Tibial nerve (tissue), 4 donors: ENCODE data around the gene MTMR10. TPM values are rescaled to one million over a fixed set of nuclear protein-coding genes. Genes with fewer than 3 reads are reported as not detected.

ENCODE experiments used
- DNase-seq, 2 donors: peaks; one replicate each; pipeline ENCODE4 v3.0.0-alpha.2; 2019; ENCODE audit warnings: low spot score in 2 of 2
- H3K27ac ChIP-seq, 4 donors: fragments of 200-600 bp; sonication (generic) in 3 of 4; one replicate each; pipeline ENCODE4 v1.5.1; 2017 to 2019; ENCODE audit warnings: mild to moderate bottlenecking in 1 of 4
- H3K27me3 ChIP-seq, 2 donors: fragments of 200-600 bp; sonication (generic) in 1 of 2; one replicate each; pipeline versions ENCODE4 v1.5.1 to v1.6.0; 2017 to 2019
- H3K36me3 ChIP-seq, 3 donors: fragments of 200-600 bp; sonication (generic); one replicate each; pipeline ENCODE4 v1.5.1; 2018 to 2019
- H3K4me1 ChIP-seq, 4 donors: fragments of 200-600 bp; sonication (generic) in 3 of 4; one replicate each; pipeline ENCODE4 v1.5.1; 2017 to 2019
- H3K4me3 ChIP-seq, 4 donors: fragments of 200-600 bp; sonication (generic) in 3 of 4; one replicate each; pipeline ENCODE4 v1.5.1; 2017 to 2019; ENCODE audit warnings: mild to moderate bottlenecking in 1 of 4, moderate library complexity in 1 of 4
- H3K9me3 ChIP-seq, 4 donors: fragments of 200-600 bp; sonication (generic) in 3 of 4; one replicate each; pipeline ENCODE4 v1.5.1; 2017 to 2019
- CTCF ChIP-seq, 5 experiments: fragments of 200-600 bp in 3 of 5; fragments of 450-650 bp in 2 of 5; sonication (generic) in 3 of 5; IDR thresholded peaks; one replicate each; pipeline ENCODE4 v1.5.1; 2016 to 2019; ENCODE audit warnings: antibody characterized with exemption in 5 of 5, mild to moderate bottlenecking in 3 of 5, moderate library complexity in 2 of 5
- EP300 ChIP-seq, 2 donors: sonication (generic); formaldehyde crosslinking; IDR thresholded peaks; one replicate each; pipeline ENCODE4 v1.6.1; 2017; ENCODE audit warnings: antibody characterized with exemption in 2 of 2, mild to moderate bottlenecking in 1 of 2
- POLR2A ChIP-seq, 2 donors: fragments of 450-650 bp; IDR thresholded peaks; one replicate each; pipeline ENCODE4 v1.6.1; 2017; ENCODE audit warnings: antibody characterized with exemption in 2 of 2, mild to moderate bottlenecking in 2 of 2, moderate library complexity in 2 of 2
- WGBS, 2 donors: methylation state at CpG; one replicate each; pipeline ENCODE4 v1.1.5; 2018; 5-methylcytosine and 5-hydroxymethylcytosine counted together
- total RNA-seq, 4 donors: library from RNA; depleted of rRNA; stranded (reverse); fragments of >200 nt; gene quantifications; one replicate each; pipeline ENCODE4 v1.1.0, GENCODE V29; 2016

Gene MTMR10
- total RNA-seq, 4 donors from 2014 or later = 44.4 to 58.6 (median 53.8) TPM

GRCh38 chr15:31036783-31037182 lies 45.4 kb upstream of the MTMR10 start:
- no peaks in the 10 kb centered on the region for H3K27me3 ChIP-seq
- peaks cover 0 to 4% (median 0%) of the 10 kb centered on the region in 4 donors for H3K4me1 ChIP-seq
- H3K9me3 ChIP-seq = no peaks in the 10 kb centered on the region
- no peak overlapping the region for H3K4me3 ChIP-seq
- TF ChIP-seq POLR2A (IDR thresholded peaks at IDR 0.05) = no peak
- no peak for DNase-seq
- WGBS, 2 donors = 84 to 98% methylated on average over 8 to 9 of the region's 9 CpGs
- no peak overlapping the region for H3K27ac ChIP-seq
- H3K36me3 ChIP-seq = no peaks in the 10 kb centered on the region

- WGBS, 2 donors = 87 to 89% methylated on average over 7 of the region's 7 CpGs
- no peak for TF ChIP-seq POLR2A (IDR thresholded peaks at IDR 0.05)
- no peak for TF ChIP-seq EP300 (IDR thresholded peaks at IDR 0.05)
- TF ChIP-seq CTCF (IDR thresholded peaks at IDR 0.05) = no peak
- Histone ChIP-seq H3K4me3 (no peak overlapping the region), H3K27ac (no peak overlapping the region), H3K27me3 (no peaks in the 10 kb centered on the region), H3K9me3 (no peaks in the 10 kb centered on the region), H3K4me1 (peaks cover 0 to 4% (median 0%) of the 10 kb centered on the region in 4 donors), H3K36me3 (no peaks in the 10 kb centered on the region)
- no peak for DNase-seq
Observed at GRCh38 chr15:31035610-31036009, 44.2 kb upstream of the MTMR10 start.

- 61 to 73% methylated on average over 4 of the region's 4 CpGs for WGBS, 2 donors
- Histone ChIP-seq H3K27me3 (no peaks in the 10 kb centered on the region), H3K36me3 (no peaks in the 10 kb centered on the region), H3K4me3 (no peak overlapping the region), H3K4me1 (peaks cover 0 to 4% (median 0%) of the 10 kb centered on the region in 4 donors), H3K9me3 (no peaks in the 10 kb centered on the region), H3K27ac (no peak overlapping the region)
- TF ChIP-seq EP300 (IDR thresholded peaks at IDR 0.05) = no peak
- no peak for TF ChIP-seq CTCF (IDR thresholded peaks at IDR 0.05)
- TF ChIP-seq POLR2A (IDR thresholded peaks at IDR 0.05) = no peak
- DNase-seq = no peak
Observed at GRCh38 chr15:31034152-31034551, 42.7 kb upstream of the MTMR10 start.

GRCh38 chr15:31032961-31033371 lies 41.5 kb upstream of the MTMR10 start:
- H3K36me3 ChIP-seq = no peaks in the 10 kb centered on the region
- no peak overlapping the region for H3K4me3 ChIP-seq
- TF ChIP-seq CTCF (IDR thresholded peaks at IDR 0.05) (no peak), EP300 (IDR thresholded peaks at IDR 0.05) (no peak), POLR2A (IDR thresholded peaks at IDR 0.05) (no peak)
- H3K27me3 ChIP-seq = no peaks in the 10 kb centered on the region
- peak overlapping the region in 2 of 4 donors; percentile 47 to 64 for H3K27ac ChIP-seq
- H3K4me1 ChIP-seq = peaks cover 0 to 4% (median 0%) of the 10 kb centered on the region in 4 donors
- 25 to 28% methylated on average over 5 of the region's 5 CpGs for WGBS, 2 donors
- no peaks in the 10 kb centered on the region for H3K9me3 ChIP-seq
- no peak for DNase-seq

- TF ChIP-seq POLR2A (IDR thresholded peaks at IDR 0.05) = no peak
- 90 to 95% methylated on average over 3 of the region's 3 CpGs for whole genome bisulfite sequencing, 2 donors
- no peaks in the 10 kb centered on the region for H3K36me3 ChIP-seq
- DNase-seq = no peak
- H3K4me1 ChIP-seq = peaks cover 0 to 4% (median 0%) of the 10 kb centered on the region in 4 donors
- H3K27me3 ChIP-seq = no peaks in the 10 kb centered on the region
- H3K9me3 ChIP-seq = no peaks in the 10 kb centered on the region
- H3K4me3 ChIP-seq = no peak overlapping the region
- peak overlapping the region in 1 of 4 donors; percentile 15 for H3K27ac ChIP-seq
Observed at GRCh38 chr15:31031471-31032067, 40.1 kb upstream of the MTMR10 start.

GRCh38 chr15:31027910-31028578 lies 36.6 kb upstream of the MTMR10 start:
- TF ChIP-seq POLR2A (IDR thresholded peaks at IDR 0.05) (no peak), CTCF (IDR thresholded peaks at IDR 0.05) (no peak), EP300 (IDR thresholded peaks at IDR 0.05) (no peak)
- 84 to 89% methylated on average over 8 of the region's 8 CpGs for WGBS, 2 donors

More at GRCh38 chr15:31027910-31028578, 36.6 kb upstream of the MTMR10 start:
- Histone ChIP-seq H3K27ac (no peak overlapping the region), H3K36me3 (no peaks in the 10 kb centered on the region), H3K27me3 (no peaks in the 10 kb centered on the region), H3K4me3 (no peak overlapping the region), H3K4me1 (peaks cover 0 to 18% (median 6%) of the 10 kb centered on the region in 4 donors), H3K9me3 (no peaks in the 10 kb centered on the region)
- no peak for DNase-seq
